Posterior vena cava (tissue), 2 donors: ENCODE results near the gene PDZD7. TPM values are rescaled to one million over a fixed set of nuclear protein-coding genes. Genes with fewer than 3 reads are reported as not detected.
A peak's percentile ranks its signal among the peaks of the same experiment; 100 is the strongest.
"Not testable (repeated sequence)": the region's sequence is repeated elsewhere in the genome, so short reads cannot be mapped to it uniquely, and the experiment has no call there.

Source experiments
- DNase-seq: peaks from one replicate; pipeline ENCODE4 v3.0.0-alpha.2; 2020; ENCODE audit warnings: low spot score
- intact Hi-C, 2 donors: fragments of 100-400 bp; cut with DNase I; formaldehyde crosslinking; loops; one replicate each; pipeline versions ENCODE4 v1.14.1 to v1.14.2; 2022 to 2023
- total RNA-seq, 2 donors: library from RNA; stranded (reverse); fragmentation: NEBNext Ultra II Directional; extraction: Animal tissue kit (Norgen Biotek cat#: 25700); gene quantifications; one replicate each; pipeline ENCODE4 v1.2.1, GENCODE V29; 2021
- donor health status: DM: yes; HTN: yes; CAD: no.
- donor health status: DM: yes; HTN: yes; CAD: no.

Gene PDZD7
- total RNA-seq, 2 donors from 2014 or later, result 0.48 to 0.83 TPM

- intact Hi-C loops, result no loop called here
- no peak for DNase-seq
Observed at GRCh38 chr10:100976906-100977305, 54.0 kb downstream of the PDZD7 start.

DNA sequence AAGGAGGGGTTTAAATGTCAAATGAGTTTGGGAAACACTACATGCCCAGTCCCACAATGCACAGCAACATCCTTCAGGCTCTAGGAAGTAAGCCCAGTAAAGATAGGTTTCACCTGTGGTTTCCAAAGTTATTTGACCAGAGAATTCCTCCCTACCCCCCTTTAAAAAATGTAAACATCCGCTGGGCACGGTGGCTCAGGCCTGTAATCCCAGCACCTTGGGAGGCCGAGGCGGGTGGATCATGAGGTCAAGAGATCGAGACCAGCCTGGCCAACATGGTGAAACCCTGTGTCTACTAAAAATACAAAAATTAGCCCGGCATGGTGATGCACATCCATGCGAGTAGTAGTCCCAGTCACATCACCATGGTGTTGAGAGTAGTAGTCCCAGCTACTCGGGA, 55.5 kb downstream of the PDZD7 start:
- DNase-seq, result peak; percentile 34
- intact Hi-C loops, result not testable (repeated sequence)

- intact Hi-C loops, result no loop called here
- peak; percentile 64 for DNase-seq
Observed at GRCh38 chr10:100972904-100973535, 57.9 kb downstream of the PDZD7 start.

GRCh38 chr10:100972115-100972903, 58.6 kb downstream of the PDZD7 start:
- intact Hi-C loops, result no loop called here
- peak; percentile 38 for DNase-seq

GRCh38 chr10:100970914-100971811, 59.8 kb downstream of the PDZD7 start:
- peak; percentile 26 for DNase-seq
- intact Hi-C loops, result no loop called here

- intact Hi-C loops, result no loop called here
- no peak for DNase-seq
Observed at GRCh38 chr10:100970076-100970913, 60.6 kb downstream of the PDZD7 start.

- intact Hi-C loops, result no loop called here
- peak; percentile 83 for DNase-seq
Observed at GRCh38 chr10:100969187-100970075, 61.5 kb downstream of the PDZD7 start, which contains the start of gene SEMA4G. Gene SEMA4G, plus strand, starts transcription at chr10:100969504. Its CDS starts 3,409 bp downstream, at chr10:100972913.

DNA sequence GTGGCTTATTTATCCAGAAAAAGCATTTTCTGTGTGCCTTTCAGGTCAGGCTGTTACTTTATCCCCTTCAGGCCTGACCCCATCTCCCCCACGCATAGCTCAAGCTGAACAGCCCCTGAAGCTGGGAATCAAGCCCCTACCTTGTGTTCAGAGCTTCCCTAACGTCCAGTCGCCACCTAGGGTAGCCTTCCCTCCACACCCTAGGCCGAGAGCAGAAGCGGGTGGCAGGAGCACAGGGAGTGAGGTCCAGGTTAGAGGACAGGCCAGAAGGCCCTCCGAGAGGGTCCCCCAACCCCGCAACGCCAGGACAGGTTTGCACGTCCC, 62.1 kb downstream of the PDZD7 start:
- intact Hi-C loops, result no loop called here
- no peak for DNase-seq

GRCh38 chr10:100968062-100968736, 62.7 kb downstream of the PDZD7 start:
- DNase-seq, result no peak
- intact Hi-C loops, result no loop called here

- DNase-seq, result no peak
- intact Hi-C loops, result no loop called here
Observed at GRCh38 chr10:100967332-100967731, 63.6 kb downstream of the PDZD7 start.

GRCh38 chr10:100966887-100967286, 64.0 kb downstream of the PDZD7 start:
- intact Hi-C loops, result no loop called here
- no peak for DNase-seq

GRCh38 chr10:100965820-100966219, 65.1 kb downstream of the PDZD7 start:
- intact Hi-C loops, result no loop called here
- no peak for DNase-seq

DNA sequence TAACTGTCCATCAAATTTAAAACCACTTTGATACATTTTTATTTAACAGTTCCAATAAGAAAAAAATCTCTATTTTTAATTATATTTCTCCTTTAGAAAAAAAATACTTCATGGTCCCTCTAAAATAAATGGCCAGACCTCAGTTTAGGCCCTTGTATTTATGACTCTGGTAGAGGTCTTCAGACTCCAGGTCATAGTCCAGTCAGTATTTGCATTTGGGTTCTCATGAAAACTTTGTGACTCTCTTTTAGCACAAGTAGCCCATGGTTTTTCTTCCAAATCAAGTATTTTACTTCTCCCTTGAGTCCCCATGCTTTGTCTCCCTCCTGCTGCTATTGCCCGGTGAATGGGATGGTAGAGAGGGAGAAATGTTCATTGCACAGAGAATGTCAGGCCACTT, 67.1 kb downstream of the PDZD7 start:
- no peak for DNase-seq

GRCh38 chr10:100962351-100963080, 68.4 kb downstream of the PDZD7 start:
- no peak for DNase-seq
- intact Hi-C loops, result no loop called here

More for the DNA sequence above, 67.1 kb downstream of the PDZD7 start:
- intact Hi-C loops, result no loop called here

GRCh38 chr10:100960251-100960650, 70.7 kb downstream of the PDZD7 start:
- DNase-seq, result no peak
- intact Hi-C loops, result no loop called here
